ENCODE results near the gene LRP5.

Gene LRP5

GRCh38 chr11:68399916-68400315 is 87.5 kb downstream of the LRP5 start:
- TF ChIP-seq TAF1 (IDR thresholded peaks at IDR 0.05; ENCODE audit: borderline replicate concordance, insufficient read depth, low read length) (no peak), SIN3A (IDR thresholded peaks at IDR 0.05; ENCODE audit: borderline replicate concordance, insufficient read depth, low read length) (no peak), POLR2AphosphoS5 (IDR thresholded peaks at IDR 0.05; ENCODE audit: low read depth, low read length) (no peak), FOXP2 (optimal IDR thresholded peaks at IDR 0.05; ENCODE audit: borderline replicate concordance, extremely low read depth, extremely low read length, insufficient read depth) (no peak)
- TF ChIP-seq, protein P1, sequence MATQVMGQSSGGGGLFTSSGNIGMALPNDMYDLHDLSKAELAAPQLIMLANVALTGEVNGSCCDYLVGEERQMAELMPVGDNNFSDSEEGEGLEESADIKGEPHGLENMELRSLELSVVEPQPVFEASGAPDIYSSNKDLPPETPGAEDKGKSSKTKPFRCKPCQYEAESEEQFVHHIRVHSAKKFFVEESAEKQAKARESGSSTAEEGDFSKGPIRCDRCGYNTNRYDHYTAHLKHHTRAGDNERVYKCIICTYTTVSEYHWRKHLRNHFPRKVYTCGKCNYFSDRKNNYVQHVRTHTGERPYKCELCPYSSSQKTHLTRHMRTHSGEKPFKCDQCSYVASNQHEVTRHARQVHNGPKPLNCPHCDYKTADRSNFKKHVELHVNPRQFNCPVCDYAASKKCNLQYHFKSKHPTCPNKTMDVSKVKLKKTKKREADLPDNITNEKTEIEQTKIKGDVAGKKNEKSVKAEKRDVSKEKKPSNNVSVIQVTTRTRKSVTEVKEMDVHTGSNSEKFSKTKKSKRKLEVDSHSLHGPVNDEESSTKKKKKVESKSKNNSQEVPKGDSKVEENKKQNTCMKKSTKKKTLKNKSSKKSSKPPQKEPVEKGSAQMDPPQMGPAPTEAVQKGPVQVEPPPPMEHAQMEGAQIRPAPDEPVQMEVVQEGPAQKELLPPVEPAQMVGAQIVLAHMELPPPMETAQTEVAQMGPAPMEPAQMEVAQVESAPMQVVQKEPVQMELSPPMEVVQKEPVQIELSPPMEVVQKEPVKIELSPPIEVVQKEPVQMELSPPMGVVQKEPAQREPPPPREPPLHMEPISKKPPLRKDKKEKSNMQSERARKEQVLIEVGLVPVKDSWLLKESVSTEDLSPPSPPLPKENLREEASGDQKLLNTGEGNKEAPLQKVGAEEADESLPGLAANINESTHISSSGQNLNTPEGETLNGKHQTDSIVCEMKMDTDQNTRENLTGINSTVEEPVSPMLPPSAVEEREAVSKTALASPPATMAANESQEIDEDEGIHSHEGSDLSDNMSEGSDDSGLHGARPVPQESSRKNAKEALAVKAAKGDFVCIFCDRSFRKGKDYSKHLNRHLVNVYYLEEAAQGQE (IDR thresholded peaks at IDR 0.05; ENCODE audit: insufficient read depth in 1 of 2, low read depth in 2 of 2, low read length in 2 of 2): no peak

GRCh38 chr11:68401856-68402255 is 89.5 kb downstream of the LRP5 start:
- no peak for TF ChIP-seq POLR2AphosphoS5 (IDR thresholded peaks at IDR 0.05; ENCODE audit: low read depth, low read length)

GRCh38 chr11:68402355-68403031 is 90.1 kb downstream of the LRP5 start:
- TF ChIP-seq SIN3A (IDR thresholded peaks at IDR 0.05; ENCODE audit: borderline replicate concordance, insufficient read depth, low read length): no peak
- no peak for TF ChIP-seq FOXP2 (optimal IDR thresholded peaks at IDR 0.05; ENCODE audit: borderline replicate concordance, extremely low read depth, extremely low read length, insufficient read depth)
- no peak for TF ChIP-seq TAF1 (IDR thresholded peaks at IDR 0.05; ENCODE audit: borderline replicate concordance, insufficient read depth, low read length)

GRCh38 chr11:68403424-68403823 is 91.0 kb downstream of the LRP5 start:
- TF ChIP-seq SIN3A (IDR thresholded peaks at IDR 0.05; ENCODE audit: borderline replicate concordance, insufficient read depth, low read length): no peak
- TF ChIP-seq, protein P1 (IDR thresholded peaks at IDR 0.05; ENCODE audit: insufficient read depth in 1 of 2, low read depth in 2 of 2, low read length in 2 of 2): no peak

- TF ChIP-seq POLR2AphosphoS5 (IDR thresholded peaks at IDR 0.05; ENCODE audit: low read depth, low read length) (no peak), TAF1 (IDR thresholded peaks at IDR 0.05; ENCODE audit: borderline replicate concordance, insufficient read depth, low read length) (no peak), FOXP2 (optimal IDR thresholded peaks at IDR 0.05; ENCODE audit: borderline replicate concordance, extremely low read depth, extremely low read length, insufficient read depth) (no peak), SIN3A (IDR thresholded peaks at IDR 0.05; ENCODE audit: borderline replicate concordance, insufficient read depth, low read length) (no peak)
- TF ChIP-seq, protein P1 (IDR thresholded peaks at IDR 0.05; ENCODE audit: insufficient read depth in 1 of 2, low read depth in 2 of 2, low read length in 2 of 2): no peak
Observed at GRCh38 chr11:68403831-68404230, 91.4 kb downstream of the LRP5 start.

DNA sequence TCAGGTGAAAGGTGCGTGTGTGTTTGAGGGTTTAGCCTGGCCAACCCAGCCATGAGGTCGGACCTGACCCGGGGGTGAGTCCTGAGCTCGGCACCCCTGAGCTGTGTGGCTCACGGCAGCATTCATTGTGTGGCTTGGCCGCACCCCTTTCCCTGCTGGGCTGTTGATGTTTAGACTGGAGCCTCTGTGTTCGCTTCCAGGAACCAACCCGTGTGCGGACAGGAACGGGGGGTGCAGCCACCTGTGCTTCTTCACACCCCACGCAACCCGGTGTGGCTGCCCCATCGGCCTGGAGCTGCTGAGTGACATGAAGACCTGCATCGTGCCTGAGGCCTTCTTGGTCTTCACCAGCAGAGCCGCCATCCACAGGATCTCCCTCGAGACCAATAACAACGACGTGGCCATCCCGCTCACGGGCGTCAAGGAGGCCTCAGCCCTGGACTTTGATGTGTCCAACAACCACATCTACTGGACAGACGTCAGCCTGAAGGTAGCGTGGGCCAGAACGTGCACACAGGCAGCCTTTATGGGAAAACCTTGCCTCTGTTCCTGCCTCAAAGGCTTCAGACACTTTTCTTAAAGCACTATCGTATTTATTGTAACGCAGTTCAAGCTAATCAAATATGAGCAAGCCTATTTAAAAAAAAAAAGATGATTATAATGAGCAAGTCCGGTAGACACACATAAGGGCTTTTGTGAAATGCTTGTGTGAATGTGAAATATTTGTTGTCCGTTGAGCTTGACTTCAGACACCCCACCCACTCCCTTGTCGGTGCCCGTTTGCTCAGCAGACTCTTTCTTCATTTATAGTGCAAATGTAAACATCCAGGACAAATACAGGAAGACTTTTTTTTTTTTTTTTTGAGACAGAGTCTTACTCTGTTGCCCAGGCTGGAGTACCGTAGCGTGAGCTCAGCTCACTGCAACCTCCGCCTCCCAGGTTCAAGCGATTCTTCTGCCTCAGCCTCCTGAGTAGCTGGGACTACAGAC is 94.2 kb downstream of the LRP5 start:
- TF ChIP-seq, protein P1 (IDR thresholded peaks at IDR 0.05; ENCODE audit: insufficient read depth in 1 of 2, low read depth in 2 of 2, low read length in 2 of 2): no peak
- TF ChIP-seq SIN3A (IDR thresholded peaks at IDR 0.05; ENCODE audit: borderline replicate concordance, insufficient read depth, low read length): no peak
